ENCODE data around the gene ZC3H6. TPM values are rescaled to one million over a fixed set of nuclear protein-coding genes. Genes with fewer than 3 reads are reported as not detected.

ZC3H6 gene, protein sequence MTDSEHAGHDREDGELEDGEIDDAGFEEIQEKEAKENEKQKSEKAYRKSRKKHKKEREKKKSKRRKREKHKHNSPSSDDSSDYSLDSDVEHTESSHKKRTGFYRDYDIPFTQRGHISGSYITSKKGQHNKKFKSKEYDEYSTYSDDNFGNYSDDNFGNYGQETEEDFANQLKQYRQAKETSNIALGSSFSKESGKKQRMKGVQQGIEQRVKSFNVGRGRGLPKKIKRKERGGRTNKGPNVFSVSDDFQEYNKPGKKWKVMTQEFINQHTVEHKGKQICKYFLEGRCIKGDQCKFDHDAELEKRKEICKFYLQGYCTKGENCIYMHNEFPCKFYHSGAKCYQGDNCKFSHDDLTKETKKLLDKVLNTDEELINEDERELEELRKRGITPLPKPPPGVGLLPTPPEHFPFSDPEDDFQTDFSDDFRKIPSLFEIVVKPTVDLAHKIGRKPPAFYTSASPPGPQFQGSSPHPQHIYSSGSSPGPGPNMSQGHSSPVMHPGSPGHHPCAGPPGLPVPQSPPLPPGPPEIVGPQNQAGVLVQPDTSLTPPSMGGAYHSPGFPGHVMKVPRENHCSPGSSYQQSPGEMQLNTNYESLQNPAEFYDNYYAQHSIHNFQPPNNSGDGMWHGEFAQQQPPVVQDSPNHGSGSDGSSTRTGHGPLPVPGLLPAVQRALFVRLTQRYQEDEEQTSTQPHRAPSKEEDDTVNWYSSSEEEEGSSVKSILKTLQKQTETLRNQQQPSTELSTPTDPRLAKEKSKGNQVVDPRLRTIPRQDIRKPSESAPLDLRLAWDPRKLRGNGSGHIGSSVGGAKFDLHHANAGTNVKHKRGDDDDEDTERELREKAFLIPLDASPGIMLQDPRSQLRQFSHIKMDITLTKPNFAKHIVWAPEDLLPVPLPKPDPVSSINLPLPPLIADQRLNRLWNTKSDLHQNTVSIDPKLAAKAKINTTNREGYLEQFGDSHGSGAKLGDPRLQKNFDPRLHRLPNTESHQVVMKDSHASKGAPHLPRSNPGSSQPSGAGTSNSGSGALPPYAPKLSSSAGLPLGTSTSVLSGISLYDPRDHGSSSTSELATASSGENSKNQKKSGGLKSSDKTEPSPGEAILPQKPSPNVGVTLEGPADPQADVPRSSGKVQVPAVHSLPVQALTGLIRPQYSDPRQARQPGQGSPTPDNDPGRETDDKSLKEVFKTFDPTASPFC
- 1 to 10 TPM; 4.0 to 7.0 TPM for total RNA-seq

DNA sequence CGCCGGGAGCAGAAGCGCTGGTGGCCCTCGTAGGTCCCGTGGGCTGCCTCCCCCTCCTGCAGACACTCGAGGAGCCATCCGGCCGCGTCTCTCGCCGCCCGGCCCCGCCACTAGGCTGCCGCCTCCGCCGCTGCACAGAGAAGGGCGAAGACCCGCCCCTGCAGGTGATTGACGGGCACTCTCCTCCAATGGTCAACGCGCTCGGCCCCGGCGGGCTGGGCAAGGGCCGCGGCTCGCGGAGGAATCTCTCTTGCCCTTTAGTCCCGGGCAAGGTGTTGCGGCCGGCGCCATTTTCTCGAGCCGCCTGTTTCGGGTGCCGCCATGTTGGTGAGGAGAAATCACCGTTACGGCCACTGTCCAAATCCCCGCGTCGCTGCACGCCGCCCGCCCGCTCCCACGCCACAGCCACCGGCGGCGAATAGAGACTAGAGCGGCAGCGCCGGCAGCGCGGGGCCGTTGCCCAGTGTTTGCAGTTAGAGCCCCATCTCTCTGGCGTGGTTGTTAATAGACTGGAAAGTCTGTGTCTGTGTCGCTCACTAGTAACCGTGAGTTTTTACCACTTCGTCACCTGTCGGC is at the start of gene ZC3H6:
Gene ZC3H6, plus strand, starts transcription at position 287 of the 576 bp plus-strand sequence. CDS start 398 bp downstream, outside the sequence.
- Histone ChIP-seq H3K27ac (peak within 1 kb of the TSS; percentile 99 to 100 (median 100)), H3K4me1 (peaks cover 9% of the 10 kb centered on the region), H3K9me3 (no peaks in the 10 kb centered on the region), H3K4me3 (peak within 1 kb of the TSS; percentile 33 to 70), H3K36me3 (replicated peaks in 1 of 2; ENCODE audit: insufficient read depth in 1 of 2, low read depth in 2 of 2) (no peaks in the 10 kb centered on the region), H3K27me3 (no peaks in the 10 kb centered on the region)
- DNase-seq (peak; percentile 98 to 99 (median 98)), ATAC-seq (peak; percentile 94)
- intact Hi-C loops (cut with DNase I), result no loop called here
- WGBS, 2 donors, result 1% methylated on average over 60 of the region's 60 CpGs; no CpG with 5 or more reads in 1 of the 2 donors
- TF ChIP-seq POLR2A (IDR thresholded peaks at IDR 0.05) (peak; percentile 92 to 97 (median 96)), CTCF (IDR thresholded peaks at IDR 0.05) (peak in 4 of 7 experiments; percentile 33 to 55 (median 45))

DNA sequence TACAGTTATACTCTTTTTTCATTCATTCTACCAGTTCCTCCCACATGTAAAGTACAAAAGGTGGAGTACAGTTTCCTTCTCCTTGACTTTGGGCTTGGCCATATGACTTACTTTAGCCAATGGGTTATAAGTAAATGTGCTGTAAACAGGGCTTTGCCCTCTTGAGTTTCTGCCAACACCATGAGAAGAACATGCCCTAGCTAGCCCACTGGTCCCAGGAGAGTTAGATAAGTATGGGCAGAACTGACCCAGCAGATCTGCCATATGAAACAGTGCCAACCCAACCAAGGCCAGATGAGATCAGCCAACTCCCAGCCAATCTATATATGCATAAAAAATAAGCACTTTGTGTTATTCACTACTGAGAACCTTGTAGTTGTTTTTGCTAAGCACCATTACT is 46.0 kb upstream of the ZC3H6 start:
- peak; percentile 99 for ATAC-seq
- H3K36me3 ChIP-seq (replicated peaks in 1 of 2; ENCODE audit: insufficient read depth in 1 of 2, low read depth in 2 of 2), result no peaks in the 10 kb centered on the region

DNA sequence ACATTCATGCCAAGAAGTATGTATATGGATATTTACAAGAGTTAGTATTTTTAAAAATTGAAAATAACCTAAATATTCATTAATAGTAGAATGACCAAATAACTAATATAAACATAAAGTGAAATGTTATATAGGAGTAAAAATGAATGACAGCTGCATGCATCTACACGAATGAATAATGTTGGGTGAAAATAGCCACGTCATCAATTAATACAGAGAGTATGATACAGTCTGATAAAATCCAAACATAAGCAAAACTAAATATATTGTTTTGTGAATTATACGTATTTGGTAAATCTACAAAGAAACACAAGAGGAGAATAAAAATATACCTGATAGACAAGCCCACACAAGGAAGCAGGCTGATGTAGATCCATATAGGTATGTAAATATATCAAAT is 45.0 kb upstream of the ZC3H6 start:
- Histone ChIP-seq H3K9me3 (no peaks in the 10 kb centered on the region), H3K4me1 (peaks cover 13% of the 10 kb centered on the region), H3K27ac (no peak overlapping the region), H3K4me3 (no peak overlapping the region), H3K36me3 (replicated peaks in 1 of 2; ENCODE audit: insufficient read depth in 1 of 2, low read depth in 2 of 2) (no peaks in the 10 kb centered on the region), H3K27me3 (no peaks in the 10 kb centered on the region)
- no peak for DNase-seq
- intact Hi-C loops (cut with DNase I), result no loop called here
- WGBS, 2 donors, result 91 to 93% methylated on average over 3 of the region's 3 CpGs
- no peak for ATAC-seq
- TF ChIP-seq POLR2A (IDR thresholded peaks at IDR 0.05) (no peak), CTCF (IDR thresholded peaks at IDR 0.05) (no peak)

More for the DNA sequence above, 46.0 kb upstream of the ZC3H6 start:
- Histone ChIP-seq H3K9me3 (no peaks in the 10 kb centered on the region), H3K27me3 (no peaks in the 10 kb centered on the region), H3K4me3 (no peak overlapping the region), H3K27ac (peak overlapping the region in 1 of 4 donors; percentile 41), H3K4me1 (peaks cover 13% of the 10 kb centered on the region)
- DNase-seq, result peak; percentile 79 to 91 (median 87)
- intact Hi-C loops (cut with DNase I), result no loop called here
- no peak for TF ChIP-seq CTCF (IDR thresholded peaks at IDR 0.05)
- no peak for TF ChIP-seq POLR2A (IDR thresholded peaks at IDR 0.05)

- Histone ChIP-seq H3K27ac (no peak overlapping the region), H3K27me3 (no peaks in the 10 kb centered on the region), H3K4me1 (peaks cover 10% of the 10 kb centered on the region), H3K36me3 (replicated peaks in 1 of 2; ENCODE audit: insufficient read depth in 1 of 2, low read depth in 2 of 2) (no peaks in the 10 kb centered on the region), H3K9me3 (no peaks in the 10 kb centered on the region), H3K4me3 (no peak overlapping the region)
- DNase-seq (no peak), ATAC-seq (no peak)
- no peak for TF ChIP-seq POLR2A (IDR thresholded peaks at IDR 0.05)
- TF ChIP-seq CTCF (IDR thresholded peaks at IDR 0.05), result no peak
- WGBS, 2 donors, result 100% methylated on average over 1 of the region's 1 CpG
- intact Hi-C loops (cut with DNase I), result no loop called here
These were observed 35.5 kb upstream of the ZC3H6 start for GRCh38 chr2:112239862-112240261.

Measured in body of pancreas (tissue), 4 donors.